ENCODE measurements around the gene CTDP1. TPM values are rescaled to one million over a fixed set of nuclear protein-coding genes. Genes with fewer than 3 reads are reported as not detected.
"Not testable (repeated sequence)": the region's sequence is repeated elsewhere in the genome, so short reads cannot be mapped to it uniquely, and the experiment has no call there.

The CTDP1 gene
- total and polyA plus RNA-seq, 2 donors = 10.1 to 16.0 TPM

GRCh38 chr18:79682894-79683625 lies 3.5 kb downstream of the CTDP1 start:
- no peak for DNase-seq (ENCODE audit: extremely low spot score)
- 79% methylated on average over 15 of the region's 15 CpGs for WGBS
- H3K4me1 ChIP-seq (ENCODE audit: insufficient read depth) = peaks cover 1% of the 10 kb centered on the region
- no peak overlapping the region for H3K27ac ChIP-seq (ENCODE audit: low read depth)
- H3K4me3 ChIP-seq (ENCODE audit: low read depth, low read length) = no peak overlapping the region
- H3K36me3 ChIP-seq (ENCODE audit: insufficient read depth) = no peaks in the 10 kb centered on the region

- DNase-seq (ENCODE audit: extremely low spot score) = no peak
- 82% methylated on average over 21 of the region's 21 CpGs for WGBS
- no peak overlapping the region for H3K4me3 ChIP-seq (ENCODE audit: low read depth, low read length)
- H3K36me3 ChIP-seq (ENCODE audit: insufficient read depth) = no peaks in the 10 kb centered on the region
- H3K4me1 ChIP-seq (ENCODE audit: insufficient read depth) = no peaks in the 10 kb centered on the region
- H3K27ac ChIP-seq (ENCODE audit: low read depth) = no peak overlapping the region
Measured at GRCh38 chr18:79683626-79684282, 4.2 kb downstream of the CTDP1 start.

DNA sequence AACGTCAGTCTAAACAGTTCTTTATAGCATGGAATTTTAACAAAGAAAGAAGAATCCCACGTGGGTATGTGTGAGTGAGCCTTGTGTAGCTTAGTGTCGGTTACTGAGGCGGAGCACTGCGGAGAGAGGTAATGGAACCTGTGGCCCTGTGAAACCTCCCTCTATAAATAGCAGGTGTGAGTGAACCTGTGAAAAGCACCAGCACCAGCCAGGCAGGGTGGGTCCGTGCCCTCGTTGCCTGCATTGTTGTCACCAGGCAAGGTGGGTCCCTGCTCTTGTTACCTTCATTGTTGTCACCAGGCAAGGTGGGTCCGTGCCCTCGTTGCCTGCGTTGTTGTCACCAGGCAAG lies 4.7 kb downstream of the CTDP1 start:
- Histone ChIP-seq H3K36me3 (ENCODE audit: insufficient read depth) (no peaks in the 10 kb centered on the region), H3K4me1 (ENCODE audit: insufficient read depth) (no peaks in the 10 kb centered on the region), H3K27ac (ENCODE audit: low read depth) (no peak overlapping the region), H3K4me3 (ENCODE audit: low read depth, low read length) (no peak overlapping the region)
- WGBS = 85% methylated on average over 10 of the region's 10 CpGs
- no peak for DNase-seq (ENCODE audit: extremely low spot score)

DNA sequence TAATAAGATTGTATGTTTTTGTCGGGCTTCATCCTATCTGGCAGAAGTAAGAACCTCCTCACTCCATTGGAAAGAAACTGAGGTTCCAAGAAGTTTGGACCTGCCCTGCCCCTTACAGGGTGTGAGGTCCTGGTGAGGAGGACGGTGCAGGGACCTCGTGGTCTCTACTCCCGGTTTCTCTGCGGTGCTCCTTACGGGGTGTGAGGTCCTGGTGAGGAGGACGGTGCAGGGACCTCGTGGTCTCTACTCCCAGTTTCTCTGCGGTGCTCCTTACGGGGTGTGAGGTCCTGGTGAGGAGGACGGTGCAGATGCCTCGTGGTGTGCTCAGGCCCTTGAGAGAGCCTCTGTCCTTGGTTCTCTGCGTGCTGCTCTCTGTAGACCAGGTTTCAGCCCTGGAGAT lies 5.2 kb downstream of the CTDP1 start:
- no peak for DNase-seq (ENCODE audit: extremely low spot score)
- Histone ChIP-seq H3K27ac (ENCODE audit: low read depth) (no peak overlapping the region), H3K36me3 (ENCODE audit: insufficient read depth) (no peaks in the 10 kb centered on the region), H3K4me1 (ENCODE audit: insufficient read depth) (no peaks in the 10 kb centered on the region), H3K4me3 (ENCODE audit: low read depth, low read length) (no peak overlapping the region)
- 78% methylated on average over 13 of the region's 13 CpGs for WGBS

GRCh38 chr18:79685281-79685680 lies 5.7 kb downstream of the CTDP1 start:
- Histone ChIP-seq H3K36me3 (ENCODE audit: insufficient read depth) (no peaks in the 10 kb centered on the region), H3K4me3 (ENCODE audit: low read depth, low read length) (no peak overlapping the region), H3K27ac (ENCODE audit: low read depth) (no peak overlapping the region), H3K4me1 (ENCODE audit: insufficient read depth) (no peaks in the 10 kb centered on the region)
- 87% methylated on average over 8 of the region's 8 CpGs for WGBS
- DNase-seq (ENCODE audit: extremely low spot score) = no peak

GRCh38 chr18:79685971-79686370 lies 6.4 kb downstream of the CTDP1 start:
- H3K27ac ChIP-seq (ENCODE audit: low read depth) = no peak overlapping the region
- DNase-seq (ENCODE audit: extremely low spot score) = no peak
- no peaks in the 10 kb centered on the region for H3K4me1 ChIP-seq (ENCODE audit: insufficient read depth)
- WGBS = 76% methylated on average over 7 of the region's 7 CpGs
- H3K36me3 ChIP-seq (ENCODE audit: insufficient read depth) = no peaks in the 10 kb centered on the region
- no peak overlapping the region for H3K4me3 ChIP-seq (ENCODE audit: low read depth, low read length)

DNA sequence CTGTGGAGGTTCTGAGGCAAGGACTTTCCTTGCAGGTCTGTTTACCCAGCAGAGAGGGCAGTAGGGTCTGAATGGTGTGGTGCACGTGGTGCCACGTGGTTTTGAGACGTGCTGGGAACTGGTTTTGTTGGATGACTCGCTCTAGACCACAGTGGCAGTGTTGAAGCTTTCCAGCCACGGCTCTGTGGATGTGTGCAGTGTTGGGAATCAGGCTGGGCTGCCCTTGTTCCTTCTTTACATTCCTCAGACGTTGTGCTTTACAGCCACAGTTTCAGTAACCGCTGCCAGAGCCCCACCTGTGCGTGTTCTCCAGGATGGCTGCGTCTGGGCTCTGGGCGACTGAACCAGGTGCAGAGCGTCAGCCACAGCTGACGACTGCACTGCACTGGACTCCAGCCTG lies 8.2 kb downstream of the CTDP1 start:
- no peak for DNase-seq (ENCODE audit: extremely low spot score)
- no peak overlapping the region for H3K27ac ChIP-seq (ENCODE audit: low read depth)
- H3K36me3 ChIP-seq (ENCODE audit: insufficient read depth) = no peaks in the 10 kb centered on the region
- 59% methylated on average over 12 of the region's 12 CpGs for WGBS
- H3K4me3 ChIP-seq (ENCODE audit: low read depth, low read length) = no peak overlapping the region
- H3K4me1 ChIP-seq (ENCODE audit: insufficient read depth) = no peaks in the 10 kb centered on the region

DNA sequence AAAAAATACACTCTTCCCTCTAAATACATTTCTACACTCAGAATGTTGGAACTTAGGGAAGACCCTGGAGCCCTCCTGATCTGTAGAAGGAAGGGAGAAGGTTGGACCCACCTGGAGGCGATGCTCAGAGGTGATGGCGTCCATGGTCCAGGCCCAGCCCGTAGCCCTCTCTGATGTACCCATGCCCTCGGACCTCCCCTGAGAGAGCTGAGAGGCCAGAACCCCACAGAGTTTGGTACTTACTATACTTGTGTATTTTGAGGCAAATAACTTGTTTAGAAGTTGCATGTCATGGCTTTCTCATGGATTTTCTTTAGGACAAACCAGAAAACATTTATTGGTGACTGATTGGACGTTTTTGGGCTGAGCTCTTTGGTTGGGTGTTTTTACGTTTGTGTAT lies 10.5 kb downstream of the CTDP1 start:
- no peaks in the 10 kb centered on the region for H3K4me1 ChIP-seq (ENCODE audit: insufficient read depth)
- no peak for DNase-seq (ENCODE audit: extremely low spot score)
- H3K36me3 ChIP-seq (ENCODE audit: insufficient read depth) = no peaks in the 10 kb centered on the region
- H3K4me3 ChIP-seq (ENCODE audit: low read depth, low read length) = no peak overlapping the region
- 86% methylated on average over 6 of the region's 6 CpGs for WGBS
- no peak overlapping the region for H3K27ac ChIP-seq (ENCODE audit: low read depth)

GRCh38 chr18:79690586-79691482 lies 11.2 kb downstream of the CTDP1 start:
- no peaks in the 10 kb centered on the region for H3K4me1 ChIP-seq (ENCODE audit: insufficient read depth)
- DNase-seq (ENCODE audit: extremely low spot score) = no peak
- H3K36me3 ChIP-seq (ENCODE audit: insufficient read depth) = no peaks in the 10 kb centered on the region
- 87% methylated on average over 33 of the region's 33 CpGs for WGBS
- no peak overlapping the region for H3K27ac ChIP-seq (ENCODE audit: low read depth)
- H3K4me3 ChIP-seq (ENCODE audit: low read depth, low read length) = no peak overlapping the region

- peaks cover 3% of the 10 kb centered on the region for H3K36me3 ChIP-seq (ENCODE audit: insufficient read depth)
- no peak overlapping the region for H3K4me3 ChIP-seq (ENCODE audit: low read depth, low read length)
- DNase-seq (ENCODE audit: extremely low spot score) = no peak
- WGBS = 90% methylated on average over 12 of the region's 14 CpGs
- no peak overlapping the region for H3K27ac ChIP-seq (ENCODE audit: low read depth)
- H3K4me1 ChIP-seq (ENCODE audit: insufficient read depth) = no peaks in the 10 kb centered on the region
Measured at GRCh38 chr18:79692056-79692455, 12.5 kb downstream of the CTDP1 start.

DNA sequence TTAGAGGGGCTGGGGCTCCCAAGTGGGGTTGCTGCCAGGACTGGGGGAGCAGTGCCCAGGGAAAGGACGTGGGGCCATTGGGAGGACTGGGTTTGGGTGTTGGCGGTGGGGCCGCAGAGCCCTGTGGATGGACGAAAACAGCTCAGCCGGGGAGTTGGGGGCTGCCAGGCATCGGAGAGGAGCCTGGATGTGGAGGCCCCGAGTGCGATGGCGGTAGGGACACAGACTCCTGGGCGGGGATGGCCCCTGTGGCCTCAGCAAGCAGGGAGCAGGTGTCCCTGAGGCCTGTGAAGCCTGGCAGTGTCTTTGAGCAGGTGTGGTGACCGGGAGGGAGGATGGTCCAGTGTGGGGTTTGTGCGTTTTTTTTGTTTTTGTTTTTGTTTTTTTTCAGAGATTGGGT lies 13.3 kb downstream of the CTDP1 start:
- Histone ChIP-seq H3K4me3 (ENCODE audit: low read depth, low read length) (no peak overlapping the region), H3K4me1 (ENCODE audit: insufficient read depth) (no peaks in the 10 kb centered on the region), H3K27ac (ENCODE audit: low read depth) (no peak overlapping the region), H3K36me3 (ENCODE audit: insufficient read depth) (peaks cover 3% of the 10 kb centered on the region)
- WGBS = 92% methylated on average over 12 of the region's 12 CpGs
- DNase-seq (ENCODE audit: extremely low spot score) = no peak

GRCh38 chr18:79693561-79694205 lies 14.1 kb downstream of the CTDP1 start:
- WGBS = 84% methylated on average over 31 of the region's 31 CpGs
- Histone ChIP-seq H3K4me1 (ENCODE audit: insufficient read depth) (no peaks in the 10 kb centered on the region), H3K36me3 (ENCODE audit: insufficient read depth) (peaks cover 3% of the 10 kb centered on the region), H3K27ac (ENCODE audit: low read depth) (no peak overlapping the region), H3K4me3 (ENCODE audit: low read depth, low read length) (no peak overlapping the region)
- no peak for DNase-seq (ENCODE audit: extremely low spot score)

GRCh38 chr18:79694206-79694894 lies 14.7 kb downstream of the CTDP1 start:
- not testable (repeated sequence) for H3K27ac ChIP-seq (ENCODE audit: low read depth); H3K36me3 ChIP-seq (ENCODE audit: insufficient read depth); H3K4me3 ChIP-seq (ENCODE audit: low read depth, low read length); DNase-seq (ENCODE audit: extremely low spot score); H3K4me1 ChIP-seq (ENCODE audit: insufficient read depth)
- WGBS = 79% methylated on average over 32 of the region's 32 CpGs
